GM12874 (cell line): ENCODE data around the gene RIT2.

Experiments used
- CTCF ChIP-seq: IDR thresholded peaks from 2 replicates; pipeline ENCODE4 v1.5.1; 2011; ENCODE audit warnings: low read depth, mild to moderate bottlenecking, control low read depth, low read length, moderate library complexity; ENCODE audit not compliant: insufficient read depth

The RIT2 gene

GRCh38 chr18:42745931-42746330 is 369.6 kb downstream of the RIT2 start:
- no peak for TF ChIP-seq CTCF

- TF ChIP-seq CTCF, result no peak
Observed at GRCh38 chr18:42745171-42745570, 370.3 kb downstream of the RIT2 start.

GRCh38 chr18:42743373-42744138 is 371.9 kb downstream of the RIT2 start:
- no peak for TF ChIP-seq CTCF

GRCh38 chr18:42742969-42743368 is 372.5 kb downstream of the RIT2 start:
- TF ChIP-seq CTCF, result no peak

- TF ChIP-seq CTCF, result no peak
Observed at GRCh38 chr18:42742474-42742873, 373.0 kb downstream of the RIT2 start.

- TF ChIP-seq CTCF, result no peak
Observed at GRCh38 chr18:42736074-42736473, 379.4 kb downstream of the RIT2 start.

- no peak for TF ChIP-seq CTCF
Observed at GRCh38 chr18:42734520-42734919, 381.0 kb downstream of the RIT2 start.
